B cell (primary cell): ENCODE results near the gene ARHGEF3. TPM values are rescaled to one million over a fixed set of nuclear protein-coding genes. Genes with fewer than 3 reads are reported as not detected.

ENCODE experiments used
- ATAC-seq: fragments of 200-7000 bp; cut with Tn5 transposase; one replicate; pipeline ENCODE4 v1.10.0; 2021; ENCODE audit warnings: low read depth, mild to moderate bottlenecking, moderate number of reproducible peaks, moderate library complexity
- CTCF ChIA-PET: fragments of 350-600 bp; sonication (Branson Sonifier 250); formaldehyde crosslinking; loops from one replicate; lab custom pipeline; 2021; ENCODE audit warnings: antibody characterized with exemption, inconsistent platforms; lab: Charles Lee
- POLR2A ChIA-PET: fragments of 350-600 bp; sonication (Branson Sonifier 250); formaldehyde crosslinking; loops from one replicate; lab custom pipeline; 2021; ENCODE audit warnings: antibody characterized with exemption; lab: Charles Lee
- DNase-seq: peaks from one replicate; pipeline ENCODE4 v3.0.0; 2013
- H2AFZ ChIP-seq: 2 replicates; pipeline ENCODE4 v1.6.1; 2012; ENCODE audit warnings: mild to moderate bottlenecking, low read depth, low read length; ENCODE audit not compliant: insufficient read depth, poor library complexity, severe bottlenecking
- H3K27ac ChIP-seq, 2 donors: 1 replicate in 1 of 2; 2 replicates in 1 of 2; pipeline ENCODE4 v1.5.1; 2012 to 2013; ENCODE audit warnings: low read length in 2 of 2, mild to moderate bottlenecking in 2 of 2, moderate library complexity in 1 of 2
- H3K27me3 ChIP-seq, 4 experiments: fragments of 200-600 bp in 1 of 4; sonication (generic) in 1 of 4; replicated peaks in 1 of 4; 1 replicate in 2 of 4; 2 replicates in 2 of 4; pipeline versions ENCODE4 v1.6.1 to v1.7.0; 2013 to 2016; ENCODE audit warnings: low read length in 3 of 4, mild to moderate bottlenecking in 2 of 4, mixed read lengths in 1 of 4, moderate library complexity in 1 of 4; ENCODE audit not compliant: insufficient read depth in 4 of 4, control insufficient read depth in 3 of 4; ENCODE audit errors: control extremely low read depth in 1 of 4
- H3K36me3 ChIP-seq, 2 experiments: replicated peaks in 1 of 2; 1 replicate in 1 of 2; 2 replicates in 1 of 2; pipeline versions ENCODE4 v1.6.1 to v1.7.1; 2013; ENCODE audit warnings: low read length in 1 of 2; ENCODE audit not compliant: insufficient read depth in 2 of 2, control insufficient read depth in 1 of 2; ENCODE audit errors: control extremely low read depth in 1 of 2, extremely low read depth in 1 of 2
- H3K4me1 ChIP-seq, 2 donors: fragments of 200-600 bp in 1 of 2; sonication (generic) in 1 of 2; 1 replicate in 1 of 2; 2 replicates in 1 of 2; pipeline versions ENCODE4 v1.5.1 to v1.6.1; 2013 to 2017; ENCODE audit warnings: low read length in 2 of 2; ENCODE audit not compliant: control insufficient read depth in 2 of 2, insufficient read depth in 2 of 2
- H3K4me2 ChIP-seq: replicated peaks from 2 replicates; pipeline ENCODE3; 2012; ENCODE audit warnings: mild to moderate bottlenecking, low read depth, low read length; ENCODE audit not compliant: poor library complexity, severe bottlenecking
- H3K4me3 ChIP-seq, 5 experiments: fragments of 200-600 bp in 1 of 5; sonication (generic) in 1 of 5; 1 replicate in 3 of 5; 2 replicates in 2 of 5; pipeline versions ENCODE4 v1.5.1 to v1.7.0; 2011 to 2016; ENCODE audit warnings: low read length in 4 of 5, mild to moderate bottlenecking in 4 of 5, low read depth in 2 of 5, control low read depth in 1 of 5, moderate library complexity in 1 of 5; ENCODE audit not compliant: insufficient read depth in 1 of 5; ENCODE audit errors: control extremely low read depth in 1 of 5, extremely low read depth in 1 of 5
- H3K79me2 ChIP-seq: fragments of 200-600 bp; sonication (generic); one replicate; pipeline ENCODE4 v1.6.0; 2016; ENCODE audit warnings: low read length; ENCODE audit not compliant: control insufficient read depth, insufficient read depth
- H3K9ac ChIP-seq: fragments of 200-600 bp; sonication (generic); 2 replicates; pipeline ENCODE4 v1.6.1; 2017; ENCODE audit warnings: mild to moderate bottlenecking, low read length, moderate library complexity
- H3K9me3 ChIP-seq, 3 donors: one replicate each; pipeline versions ENCODE4 v1.6.1 to v1.7.1; 2013; ENCODE audit warnings: low read length in 2 of 3; ENCODE audit not compliant: control insufficient read depth in 2 of 3, insufficient read depth in 1 of 3; ENCODE audit errors: control extremely low read depth in 1 of 3
- H4K20me1 ChIP-seq: 2 replicates; pipeline ENCODE4 v1.6.0; 2012; ENCODE audit warnings: mild to moderate bottlenecking, low read length; ENCODE audit not compliant: insufficient read depth, control insufficient read depth, poor library complexity, severe bottlenecking
- H3K27ac Mint-ChIP-seq: one replicate; pipeline ENCODE4 v1.8.0; 2021; ENCODE audit warnings: mixed read lengths
- H3K27me3 Mint-ChIP-seq: one replicate; pipeline ENCODE4 v1.8.0; 2021; ENCODE audit warnings: mixed read lengths
- H3K4me1 Mint-ChIP-seq: one replicate; pipeline ENCODE4 v1.8.0; 2021; ENCODE audit warnings: mixed read lengths
- H3K4me3 Mint-ChIP-seq: one replicate; pipeline ENCODE4 v1.8.0; 2021; ENCODE audit warnings: mixed read lengths
- H3K9me3 Mint-ChIP-seq: one replicate; pipeline ENCODE4 v1.8.0; 2022; ENCODE audit warnings: mixed read lengths; ENCODE audit not compliant: insufficient read depth
- EZH2 ChIP-seq: IDR thresholded peaks from 2 replicates; pipeline ENCODE4 v1.6.1; 2012; ENCODE audit warnings: borderline replicate concordance, low read depth, mild to moderate bottlenecking, moderate library complexity, low read length; ENCODE audit not compliant: insufficient read depth, poor library complexity, severe bottlenecking
- WGBS: methylation state at CpG from one replicate; pipeline ENCODE4 v1.1.5; 2013; ENCODE audit warnings: missing lambda C conversion rate; ENCODE audit not compliant: insufficient coverage; 5-methylcytosine and 5-hydroxymethylcytosine counted together
- intact Hi-C: fragments of 100-400 bp; cut with micrococcal nuclease; formaldehyde crosslinking; loops from one replicate; pipeline ENCODE4 v1.10.0; 2022
- polyA plus RNA-seq: library from polyadenylated mRNA; depleted of rRNA; stranded (reverse); fragments of >200 nt; gene quantifications from 2 replicates; pipeline ENCODE4 v1.2.3, GENCODE V29; 2012
- total RNA-seq, 2 donors: library from RNA; stranded (reverse); fragments of 120-200 nt in 1 of 2; gene quantifications; 1 replicate in 1 of 2; 2 replicates in 1 of 2; pipeline versions ENCODE4 v1.2.3 to v1.2.4, GENCODE V29; 2013 to 2022
- TF ChIP-seq, protein P1 (sequence below): fragments of 200-600 bp; IDR thresholded peaks from one replicate; pipeline ENCODE4 v1.8.0; 2022; ENCODE audit warnings: antibody characterized with exemption, mild to moderate bottlenecking

Gene ARHGEF3
- total and polyA plus RNA-seq, 2 donors (not counting 1 experiment from before 2014, with no cell fraction given): 30.8 to 33.5 TPM

DNA sequence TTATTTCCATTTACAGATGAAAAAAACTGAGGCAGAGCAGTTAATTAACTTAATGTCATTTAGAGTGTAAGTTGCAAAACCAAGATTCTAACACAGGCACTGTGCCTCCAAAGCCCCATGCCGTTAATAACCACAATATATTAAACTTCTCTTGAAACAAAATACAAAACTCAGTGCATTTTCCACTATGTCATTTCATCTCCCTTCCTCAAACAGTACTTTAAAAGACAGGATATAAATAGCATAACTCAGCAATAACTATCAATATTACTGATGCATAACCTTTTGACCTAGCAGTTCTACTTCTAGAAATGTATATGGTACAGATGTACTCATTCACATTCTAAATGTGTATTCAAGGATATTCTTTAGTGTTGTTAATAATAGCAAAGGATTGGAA, 113.6 kb downstream of the ARHGEF3 start:
- H3K9me3 Mint-ChIP-seq: peaks cover 2% of the 10 kb centered on the region
- DNase-seq (no peak), ATAC-seq (peak; percentile 38)
- Histone ChIP-seq H3K36me3 (no peaks in the 10 kb centered on the region), H3K79me2 (peaks cover 5% of the 10 kb centered on the region), H3K4me3 (no peak overlapping the region), H3K27ac (no peak overlapping the region), H3K9ac (no peak overlapping the region), H2AFZ (no peak overlapping the region), H3K4me1 (peaks cover 12 to 18% of the 10 kb centered on the region in 2 donors), H3K9me3 (peaks cover 0 to 7% (median 4%) of the 10 kb centered on the region in 3 donors), H3K27me3 (no peaks in the 10 kb centered on the region), H3K4me2 (peak overlapping the region; percentile 13), H4K20me1 (no peaks in the 10 kb centered on the region)
- ChIA-PET CTCF (no interaction called here), POLR2A (no interaction called here)
- H3K27me3 Mint-ChIP-seq: no peaks in the 10 kb centered on the region
- WGBS: 0% methylated on average over 1 of the region's 1 CpG
- no peak overlapping the region for H3K4me3 Mint-ChIP-seq
- no peak overlapping the region for H3K27ac Mint-ChIP-seq
- intact Hi-C loops: loop anchor here (10.0 kb wide), 1 partner anchor 377 kb away; the partner anchor contains the start of gene SPATA12
- TF ChIP-seq EZH2: no peak
- TF ChIP-seq, protein P1, sequence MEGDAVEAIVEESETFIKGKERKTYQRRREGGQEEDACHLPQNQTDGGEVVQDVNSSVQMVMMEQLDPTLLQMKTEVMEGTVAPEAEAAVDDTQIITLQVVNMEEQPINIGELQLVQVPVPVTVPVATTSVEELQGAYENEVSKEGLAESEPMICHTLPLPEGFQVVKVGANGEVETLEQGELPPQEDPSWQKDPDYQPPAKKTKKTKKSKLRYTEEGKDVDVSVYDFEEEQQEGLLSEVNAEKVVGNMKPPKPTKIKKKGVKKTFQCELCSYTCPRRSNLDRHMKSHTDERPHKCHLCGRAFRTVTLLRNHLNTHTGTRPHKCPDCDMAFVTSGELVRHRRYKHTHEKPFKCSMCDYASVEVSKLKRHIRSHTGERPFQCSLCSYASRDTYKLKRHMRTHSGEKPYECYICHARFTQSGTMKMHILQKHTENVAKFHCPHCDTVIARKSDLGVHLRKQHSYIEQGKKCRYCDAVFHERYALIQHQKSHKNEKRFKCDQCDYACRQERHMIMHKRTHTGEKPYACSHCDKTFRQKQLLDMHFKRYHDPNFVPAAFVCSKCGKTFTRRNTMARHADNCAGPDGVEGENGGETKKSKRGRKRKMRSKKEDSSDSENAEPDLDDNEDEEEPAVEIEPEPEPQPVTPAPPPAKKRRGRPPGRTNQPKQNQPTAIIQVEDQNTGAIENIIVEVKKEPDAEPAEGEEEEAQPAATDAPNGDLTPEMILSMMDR: no peak
- H3K4me1 Mint-ChIP-seq: peaks cover 25% of the 10 kb centered on the region

DNA sequence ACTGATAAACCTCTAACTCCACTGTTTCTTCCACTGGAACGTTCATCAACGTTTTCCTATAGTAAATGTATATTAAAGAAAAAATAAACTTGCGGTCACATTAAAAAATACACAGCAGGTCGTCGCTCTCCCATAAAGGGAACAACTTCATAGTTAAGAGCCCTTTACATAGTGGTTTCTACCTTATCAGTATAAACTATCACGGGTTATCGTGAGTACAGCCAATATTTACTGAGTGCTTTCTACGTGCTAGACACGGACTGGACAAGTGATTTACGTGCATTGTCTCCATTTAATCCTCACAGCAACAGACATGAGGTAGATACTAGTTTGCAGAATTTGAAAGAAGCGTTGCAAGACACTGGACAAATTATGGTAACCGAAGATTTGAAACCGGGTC, 117.7 kb downstream of the ARHGEF3 start:
- Mint-ChIP-seq H3K27me3 (no peaks in the 10 kb centered on the region), H3K4me1 (peaks cover 43% of the 10 kb centered on the region), H3K27ac (peak overlapping the region; percentile 56), H3K9me3 (peaks cover 2% of the 10 kb centered on the region), H3K4me3 (peak overlapping the region; percentile 66)
- H3K27me3 ChIP-seq: no peaks in the 10 kb centered on the region
- ChIA-PET CTCF (interaction anchor here (0.8 to 5.3 kb wide), 3 partner anchors 18 to 302 kb away, joined by 3 to 34 read pairs (median 4); partner anchors contain the start of gene ARHGEF3), POLR2A (no interaction called here)
- H3K9me3 ChIP-seq: peaks cover 3 to 7% (median 4%) of the 10 kb centered on the region in 3 donors
- TF ChIP-seq, protein P1: no peak
- H3K79me2 ChIP-seq: peaks cover 44% of the 10 kb centered on the region
- 96% methylated on average over 3 of the region's 13 CpGs for WGBS
- no peak overlapping the region for H3K27ac ChIP-seq
- no peaks in the 10 kb centered on the region for H4K20me1 ChIP-seq
- no peak overlapping the region for H3K4me3 ChIP-seq
- DNase-seq (no peak), ATAC-seq (no peak)
- peaks cover 21 to 31% of the 10 kb centered on the region in 2 donors for H3K4me1 ChIP-seq
- peak overlapping the region; percentile 83 for H3K4me2 ChIP-seq
- no peak overlapping the region for H3K9ac ChIP-seq
- H2AFZ ChIP-seq: no peak overlapping the region
- H3K36me3 ChIP-seq: peaks cover 0 to 6% of the 10 kb centered on the region in 2 experiments
- intact Hi-C loops: loop anchor here (5.0 to 10.0 kb wide), 3 partner anchors 381 to 1008 kb away; partner anchors contain the start of genes APPL1, DENND6A and SPATA12
